ENCODE measurements around the gene DCANP1.

DNA sequence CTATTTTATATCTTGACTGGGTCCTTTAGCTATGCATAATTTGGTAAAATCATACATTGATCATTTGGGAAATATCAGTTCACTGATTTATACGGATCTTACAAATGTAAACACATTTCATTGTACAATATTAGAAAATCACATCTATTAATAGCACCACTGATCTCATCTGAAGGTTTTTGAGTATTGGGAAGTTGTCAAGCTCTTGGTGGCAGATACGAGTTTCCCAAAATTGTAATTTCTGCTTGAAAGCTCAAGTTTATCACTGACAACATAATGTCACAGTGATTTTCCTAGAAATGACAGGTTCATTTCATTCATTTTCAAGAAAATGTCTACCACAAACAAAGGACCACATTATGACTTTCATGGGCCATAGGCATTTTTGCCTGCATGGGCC, 45.1 kb downstream of the DCANP1 start:
- TF ChIP-seq, protein P1, sequence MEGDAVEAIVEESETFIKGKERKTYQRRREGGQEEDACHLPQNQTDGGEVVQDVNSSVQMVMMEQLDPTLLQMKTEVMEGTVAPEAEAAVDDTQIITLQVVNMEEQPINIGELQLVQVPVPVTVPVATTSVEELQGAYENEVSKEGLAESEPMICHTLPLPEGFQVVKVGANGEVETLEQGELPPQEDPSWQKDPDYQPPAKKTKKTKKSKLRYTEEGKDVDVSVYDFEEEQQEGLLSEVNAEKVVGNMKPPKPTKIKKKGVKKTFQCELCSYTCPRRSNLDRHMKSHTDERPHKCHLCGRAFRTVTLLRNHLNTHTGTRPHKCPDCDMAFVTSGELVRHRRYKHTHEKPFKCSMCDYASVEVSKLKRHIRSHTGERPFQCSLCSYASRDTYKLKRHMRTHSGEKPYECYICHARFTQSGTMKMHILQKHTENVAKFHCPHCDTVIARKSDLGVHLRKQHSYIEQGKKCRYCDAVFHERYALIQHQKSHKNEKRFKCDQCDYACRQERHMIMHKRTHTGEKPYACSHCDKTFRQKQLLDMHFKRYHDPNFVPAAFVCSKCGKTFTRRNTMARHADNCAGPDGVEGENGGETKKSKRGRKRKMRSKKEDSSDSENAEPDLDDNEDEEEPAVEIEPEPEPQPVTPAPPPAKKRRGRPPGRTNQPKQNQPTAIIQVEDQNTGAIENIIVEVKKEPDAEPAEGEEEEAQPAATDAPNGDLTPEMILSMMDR (conservative IDR thresholded peaks at IDR 0.05 in 1 of 2, IDR thresholded peaks at IDR 0.05 in 1 of 2; ENCODE audit: low read depth in 1 of 2, low read length in 2 of 2), result no peak
- TF ChIP-seq EZH2 (IDR thresholded peaks at IDR 0.05; ENCODE audit: low read length, missing control alignments), result no peak

Data from fibroblast of lung (primary cell).